ENCODE data around the gene MPPED1. TPM values are rescaled to one million over a fixed set of nuclear protein-coding genes. Genes with fewer than 3 reads are reported as not detected.

MPPED1 gene
- total and polyA plus RNA-seq, 10 donors: 0.02 to 0.13 (median 0.04) TPM; not detected in 6

- WGBS, 5 donors: 82 to 89% (median 87%) methylated on average over 6 of the region's 6 CpGs
- intact Hi-C loops (cut with DNase I; ENCODE audit: low total_unique reads): no loop called here
- no peak overlapping the region for H3K27ac ChIP-seq
- no peak overlapping the region for H3K4me3 ChIP-seq
- peaks cover 0 to 32% (median 0%) of the 10 kb centered on the region in 7 donors for H3K27me3 ChIP-seq (replicated peaks in 1 of 7)
- peak; percentile 27 for DNase-seq
- H3K36me3 ChIP-seq: no peaks in the 10 kb centered on the region
- H3K4me1 ChIP-seq: no peaks in the 10 kb centered on the region
- TF ChIP-seq POLR2A (IDR thresholded peaks at IDR 0.05) (no peak), CTCF (IDR thresholded peaks at IDR 0.05 in 8 of 11, conservative IDR thresholded peaks at IDR 0.05 in 3 of 11) (no peak), POLR2AphosphoS5 (IDR thresholded peaks at IDR 0.05) (no peak)
- H3K9me3 ChIP-seq: no peaks in the 10 kb centered on the region
These were observed 109.9 kb downstream of the MPPED1 start for GRCh38 chr22:43521716-43522115.

GRCh38 chr22:43526117-43526655, 114.4 kb downstream of the MPPED1 start:
- H3K4me3 ChIP-seq: no peak overlapping the region
- intact Hi-C loops (cut with DNase I; ENCODE audit: low total_unique reads): no loop called here
- H3K27ac ChIP-seq: no peak overlapping the region
- H3K9me3 ChIP-seq: no peaks in the 10 kb centered on the region
- DNase-seq: no peak
- 79 to 94% (median 90%) methylated on average over 5 to 7 of the region's 7 CpGs for WGBS, 5 donors
- no peaks in the 10 kb centered on the region for H3K4me1 ChIP-seq
- TF ChIP-seq POLR2A (IDR thresholded peaks at IDR 0.05) (no peak), POLR2AphosphoS5 (IDR thresholded peaks at IDR 0.05) (no peak), CTCF (IDR thresholded peaks at IDR 0.05 in 8 of 11, conservative IDR thresholded peaks at IDR 0.05 in 3 of 11) (no peak)
- no peaks in the 10 kb centered on the region for H3K36me3 ChIP-seq
- H3K27me3 ChIP-seq (replicated peaks in 1 of 7): peaks cover 0 to 48% (median 4%) of the 10 kb centered on the region in 7 donors

- Histone ChIP-seq H3K4me3 (no peak overlapping the region), H3K27ac (no peak overlapping the region), H3K27me3 (replicated peaks in 1 of 7) (peaks cover 0 to 41% (median 4%) of the 10 kb centered on the region in 7 donors), H3K9me3 (no peaks in the 10 kb centered on the region), H3K36me3 (no peaks in the 10 kb centered on the region), H3K4me1 (no peaks in the 10 kb centered on the region)
- WGBS, 5 donors: 82 to 92% (median 89%) methylated on average over 2 to 5 of the region's 5 CpGs
- DNase-seq: no peak
- TF ChIP-seq POLR2A (IDR thresholded peaks at IDR 0.05): no peak
- TF ChIP-seq POLR2AphosphoS5 (IDR thresholded peaks at IDR 0.05): no peak
- no peak for TF ChIP-seq CTCF (IDR thresholded peaks at IDR 0.05 in 8 of 11, conservative IDR thresholded peaks at IDR 0.05 in 3 of 11)
- intact Hi-C loops (cut with DNase I; ENCODE audit: low total_unique reads): no loop called here
These were observed 115.1 kb downstream of the MPPED1 start for GRCh38 chr22:43526946-43527345.

- H3K36me3 ChIP-seq: no peaks in the 10 kb centered on the region
- H3K27ac ChIP-seq: no peak overlapping the region
- peaks cover 0 to 36% (median 4%) of the 10 kb centered on the region in 7 donors for H3K27me3 ChIP-seq (replicated peaks in 1 of 7)
- WGBS, 5 donors: 54 to 82% (median 63%) methylated on average over 9 to 12 of the region's 12 CpGs
- no peak overlapping the region for H3K4me3 ChIP-seq
- TF ChIP-seq POLR2A (IDR thresholded peaks at IDR 0.05) (no peak), CTCF (IDR thresholded peaks at IDR 0.05 in 8 of 11, conservative IDR thresholded peaks at IDR 0.05 in 3 of 11) (no peak), POLR2AphosphoS5 (IDR thresholded peaks at IDR 0.05) (no peak)
- no peaks in the 10 kb centered on the region for H3K9me3 ChIP-seq
- no peaks in the 10 kb centered on the region for H3K4me1 ChIP-seq
- intact Hi-C loops (cut with DNase I; ENCODE audit: low total_unique reads): no loop called here
- no peak for DNase-seq
These were observed 117.0 kb downstream of the MPPED1 start for GRCh38 chr22:43528601-43529360.
